Erythroblast (primary cell): ENCODE results near the gene LRRFIP2.

Experiments used
- GATA1 ChIP-seq: IDR thresholded peaks from 2 replicates; pipeline ENCODE4 v1.6.1; 2011; ENCODE audit warnings: low read depth, mild to moderate bottlenecking, control low read depth, low read length, moderate library complexity
- POLR2A ChIP-seq: IDR thresholded peaks from 2 replicates; pipeline ENCODE4 v1.6.1; 2011; ENCODE audit warnings: mild to moderate bottlenecking, low read length

DNA sequence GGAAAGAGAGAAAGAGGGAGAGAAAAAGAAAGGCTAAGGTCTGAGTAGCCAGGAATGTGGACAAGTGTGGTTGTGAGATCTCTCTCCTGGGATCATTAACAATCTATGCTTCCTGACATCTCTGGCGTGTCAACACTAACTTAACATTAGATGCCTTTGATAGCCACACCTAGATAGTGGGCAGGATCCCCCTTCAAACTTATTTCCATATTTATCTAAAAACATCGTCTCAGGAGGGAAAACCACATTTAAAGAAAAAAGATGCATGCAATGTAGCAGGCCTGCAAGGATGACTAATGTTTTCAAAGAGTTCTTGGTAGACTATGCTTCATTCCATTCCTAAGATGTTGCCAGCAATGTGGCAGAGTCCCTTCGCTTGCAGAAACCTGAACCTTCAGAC is 100.2 kb downstream of the LRRFIP2 start:
- no peak for TF ChIP-seq POLR2A
- no peak for TF ChIP-seq GATA1
